HFFc6 (cell line): Measurements from ENCODE around the gene IL11. TPM values are rescaled to one million over a fixed set of nuclear protein-coding genes. Genes with fewer than 3 reads are reported as not detected.

Source experiments
- DNase-seq: peaks from one replicate; pipeline ENCODE4 v3.0.0-alpha.2; 2018
- H3K27ac Mint-ChIP-seq: 2 replicates; pipeline ENCODE4 v1.8.0; 2020; ENCODE audit warnings: mild to moderate bottlenecking, mixed read lengths
- H3K27me3 Mint-ChIP-seq: 2 replicates; pipeline ENCODE4 v1.8.0; 2021; ENCODE audit warnings: mild to moderate bottlenecking, moderate library complexity, mixed read lengths; ENCODE audit not compliant: insufficient read depth
- H3K36me3 Mint-ChIP-seq: 2 replicates; pipeline ENCODE4 v1.8.0; 2021; ENCODE audit warnings: low read depth, mixed read lengths
- H3K4me1 Mint-ChIP-seq: 2 replicates; pipeline ENCODE4 v1.8.0; 2020; ENCODE audit warnings: low read depth, mixed read lengths
- H3K4me3 Mint-ChIP-seq: 2 replicates; pipeline ENCODE4 v1.8.0; 2020; ENCODE audit warnings: mild to moderate bottlenecking, moderate library complexity, mixed read lengths
- H3K9me3 Mint-ChIP-seq: 2 replicates; pipeline ENCODE4 v1.8.0; 2020; ENCODE audit warnings: mild to moderate bottlenecking, mixed read lengths
- CTCF ChIP-seq: fragments of 200-600 bp; sonication (generic); IDR thresholded peaks from 2 replicates; pipeline ENCODE4 v1.5.0; 2021; ENCODE audit warnings: antibody characterized with exemption, mild to moderate bottlenecking
- total RNA-seq, 6 experiments: library from RNA; stranded (reverse); fragmentation: NEBNext Ultra II Directional; extraction: Animal tissue kit (Norgen Biotek cat#: 25700); gene quantifications; 2 replicates in 1 of 6; 3 replicates in 5 of 6; pipeline ENCODE4 v1.2.3, GENCODE V29; 2021

Gene IL11
- total RNA-seq, 6 experiments from 2014 or later, result 22.2 to 43.4 (median 36.1) TPM

GRCh38 chr19:55347442-55348009 is 22.7 kb downstream of the IL11 start:
- no peak overlapping the region for H3K27ac Mint-ChIP-seq
- no peak for DNase-seq
- peaks cover 11% of the 10 kb centered on the region for H3K4me1 Mint-ChIP-seq

GRCh38 chr19:55346725-55347441 is 23.4 kb downstream of the IL11 start:
- no peak for TF ChIP-seq CTCF
- Mint-ChIP-seq H3K4me3 (no peak overlapping the region), H3K4me1 (peaks cover 11% of the 10 kb centered on the region), H3K27me3 (peaks cover 6% of the 10 kb centered on the region), H3K36me3 (no peaks in the 10 kb centered on the region; the same call in 1 of the 2 replicates), H3K27ac (no peak overlapping the region), H3K9me3 (no peaks in the 10 kb centered on the region)
- DNase-seq, result no peak

More at GRCh38 chr19:55347442-55348009, 22.7 kb downstream of the IL11 start:
- Mint-ChIP-seq H3K4me3 (no peak overlapping the region), H3K27me3 (peaks cover 8% of the 10 kb centered on the region), H3K9me3 (no peaks in the 10 kb centered on the region), H3K36me3 (no peaks in the 10 kb centered on the region; the same call in 1 of the 2 replicates)
- TF ChIP-seq CTCF, result no peak

GRCh38 chr19:55345818-55346724 is 24.2 kb downstream of the IL11 start:
- no peak overlapping the region for H3K4me3 Mint-ChIP-seq
- TF ChIP-seq CTCF, result no peak
- H3K27ac Mint-ChIP-seq, result no peak overlapping the region
- no peaks in the 10 kb centered on the region; the same call in 1 of the 2 replicates for H3K36me3 Mint-ChIP-seq
- H3K27me3 Mint-ChIP-seq, result no peaks in the 10 kb centered on the region
- peaks cover 17% of the 10 kb centered on the region for H3K4me1 Mint-ChIP-seq
- no peak for DNase-seq
- H3K9me3 Mint-ChIP-seq, result no peaks in the 10 kb centered on the region

GRCh38 chr19:55345101-55345817 is 25.0 kb downstream of the IL11 start:
- Mint-ChIP-seq H3K9me3 (no peaks in the 10 kb centered on the region), H3K4me3 (no peak overlapping the region), H3K27me3 (no peaks in the 10 kb centered on the region), H3K4me1 (peaks cover 23% of the 10 kb centered on the region), H3K27ac (no peak overlapping the region), H3K36me3 (no peaks in the 10 kb centered on the region; the same call in 1 of the 2 replicates)
- no peak for DNase-seq
- TF ChIP-seq CTCF, result no peak

- no peak for DNase-seq
- Mint-ChIP-seq H3K4me3 (no peak overlapping the region), H3K27ac (no peak overlapping the region)
These were observed 25.8 kb downstream of the IL11 start for GRCh38 chr19:55344444-55344843.

More at GRCh38 chr19:55344444-55344843, 25.8 kb downstream of the IL11 start:
- H3K9me3 Mint-ChIP-seq, result no peaks in the 10 kb centered on the region
- no peak for TF ChIP-seq CTCF
- H3K36me3 Mint-ChIP-seq, result no peaks in the 10 kb centered on the region; the same call in 1 of the 2 replicates
- peaks cover 23% of the 10 kb centered on the region for H3K4me1 Mint-ChIP-seq
- peaks cover 2% of the 10 kb centered on the region; the same call in 1 of the 2 replicates for H3K27me3 Mint-ChIP-seq
